Measurements from ENCODE around the gene IFITM1.
"Not testable (repeated sequence)": the region's sequence is repeated elsewhere in the genome, so short reads cannot be mapped to it uniquely, and the experiment has no call there.

The IFITM1 gene

GRCh38 chr11:309979-310572 is 3.8 kb upstream of the IFITM1 start:
- not testable (repeated sequence) for DNase-seq

DNA sequence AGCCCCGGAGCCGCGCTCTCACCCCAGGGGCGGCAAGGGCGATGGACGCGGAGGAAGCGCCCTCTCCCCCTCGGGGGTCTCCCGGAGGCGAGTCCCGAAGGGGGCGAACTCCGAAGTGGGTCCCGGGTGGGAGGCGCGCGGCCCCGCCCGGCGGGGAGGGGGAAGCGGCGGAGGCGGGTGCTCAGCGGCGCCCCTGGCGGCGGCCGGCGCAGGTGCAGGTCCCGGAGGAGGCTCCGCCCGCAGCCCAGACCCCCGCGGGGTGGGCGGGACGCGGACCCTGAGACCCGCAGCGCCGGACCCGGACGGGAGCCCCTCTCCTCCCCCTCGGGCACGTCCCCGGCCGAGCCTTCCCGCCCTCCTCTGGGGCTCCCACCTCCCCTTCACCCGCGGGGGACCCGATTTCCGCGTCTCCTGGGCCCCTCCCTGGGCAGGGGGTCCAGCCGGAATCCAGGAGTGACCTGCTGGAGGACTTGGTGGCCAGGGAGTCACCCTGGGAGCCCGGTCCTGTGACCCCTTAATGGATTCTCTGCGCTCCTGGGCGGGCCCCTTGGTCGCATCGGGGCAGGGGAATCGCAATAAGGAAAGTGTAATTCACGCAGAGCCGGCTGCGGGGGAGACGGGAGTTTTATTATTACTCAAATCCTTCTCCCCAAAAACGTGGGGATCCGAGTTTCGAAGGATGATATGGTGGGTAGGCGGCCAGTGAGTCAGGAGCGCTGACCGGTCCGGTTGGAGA is 2.7 kb upstream of the IFITM1 start:
- DNase-seq: not testable (repeated sequence)

DNA sequence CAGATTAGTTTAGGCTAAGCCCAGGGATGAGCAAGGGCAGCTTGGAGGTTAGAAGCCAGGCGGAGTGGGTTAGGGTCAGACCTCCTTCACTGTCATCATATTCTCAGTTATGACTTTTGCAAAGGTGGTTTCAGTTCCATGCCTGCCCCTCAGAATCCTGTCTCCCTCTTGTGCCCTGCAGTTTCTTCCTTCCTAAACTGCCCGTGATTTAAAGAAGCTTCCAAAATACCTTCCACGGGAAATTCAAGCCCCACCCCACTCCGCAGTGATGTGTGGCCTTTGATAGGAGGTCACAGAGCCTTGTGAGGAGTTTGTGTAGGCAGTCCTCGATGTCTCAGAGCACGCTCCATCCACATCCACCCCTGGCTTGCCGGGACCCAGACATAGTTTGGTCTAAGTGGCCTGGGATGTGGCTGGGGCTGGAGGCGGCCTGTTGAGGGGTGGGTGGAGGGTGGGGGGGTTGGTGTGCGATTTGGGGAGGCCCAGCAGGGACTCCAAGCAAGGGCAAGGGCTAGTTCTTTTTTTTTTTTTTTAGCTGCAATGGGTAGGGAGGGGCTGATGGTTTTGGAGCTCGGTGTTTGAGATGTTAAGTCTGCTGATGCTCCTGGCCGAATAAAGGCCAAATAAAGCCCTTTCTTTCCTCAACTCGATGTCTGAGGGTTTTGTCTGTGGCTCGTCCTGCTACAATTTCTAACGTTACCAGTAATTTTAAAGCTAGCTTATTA is 1.6 kb upstream of the IFITM1 start:
- DNase-seq: peak; percentile 44

- no peak for DNase-seq
Measured at GRCh38 chr11:313304-313786, 495 bp upstream of the IFITM1 start.

GRCh38 chr11:314554-314875 is 675 bp downstream of the IFITM1 start:
- DNase-seq: not testable (repeated sequence)

DNA sequence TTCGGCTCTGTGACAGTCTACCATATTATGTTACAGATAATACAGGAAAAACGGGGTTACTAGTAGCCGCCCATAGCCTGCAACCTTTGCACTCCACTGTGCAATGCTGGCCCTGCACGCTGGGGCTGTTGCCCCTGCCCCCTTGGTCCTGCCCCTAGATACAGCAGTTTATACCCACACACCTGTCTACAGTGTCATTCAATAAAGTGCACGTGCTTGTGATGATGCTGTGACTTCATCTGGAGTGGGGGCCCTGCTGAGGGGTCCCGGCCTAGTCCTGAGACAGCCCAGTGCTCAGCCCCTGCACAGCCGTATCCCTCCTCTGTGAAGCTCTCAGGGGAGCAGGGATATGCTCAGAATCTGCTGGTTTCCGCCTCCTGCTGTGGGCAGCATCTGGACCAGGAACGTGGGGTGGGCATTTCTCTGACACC is 1.2 kb downstream of the IFITM1 start:
- no peak for DNase-seq

- DNase-seq: no peak
Measured at GRCh38 chr11:315516-315994, 1.7 kb downstream of the IFITM1 start.

DNA sequence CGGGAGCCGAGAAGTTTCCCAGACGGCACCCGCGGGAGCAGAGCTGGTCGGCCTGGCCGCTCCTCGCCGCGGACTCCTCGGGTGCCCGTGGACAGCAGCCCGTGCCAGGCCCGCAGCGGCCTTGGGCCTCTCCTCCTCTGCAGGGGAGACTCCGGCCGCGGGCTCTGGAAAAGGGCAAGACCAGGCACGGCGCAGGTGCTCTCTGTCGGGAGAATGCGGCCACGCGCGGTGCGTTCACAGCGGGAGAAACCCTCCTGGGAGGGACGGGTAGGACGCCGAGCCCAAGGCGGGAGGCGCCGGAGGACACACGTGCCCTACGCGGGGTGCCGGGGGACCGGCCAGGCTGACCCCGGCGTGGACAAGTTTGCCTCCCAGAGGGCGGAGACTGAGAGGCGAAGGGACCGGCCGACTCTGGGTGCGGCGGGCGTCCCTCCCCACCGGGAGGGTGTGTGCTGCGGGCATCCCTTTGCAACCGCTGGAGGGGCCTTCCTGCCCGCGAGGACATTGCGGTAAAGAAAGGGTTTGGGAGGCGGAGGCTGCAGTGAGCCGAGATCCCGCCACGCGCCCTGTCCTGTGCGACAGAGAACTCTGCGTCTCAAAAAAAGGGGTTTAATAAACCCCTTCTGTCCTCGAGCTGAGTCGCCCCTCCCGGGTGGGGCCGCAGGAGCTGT is 2.3 kb downstream of the IFITM1 start:
- DNase-seq: peak; percentile 63

DNA sequence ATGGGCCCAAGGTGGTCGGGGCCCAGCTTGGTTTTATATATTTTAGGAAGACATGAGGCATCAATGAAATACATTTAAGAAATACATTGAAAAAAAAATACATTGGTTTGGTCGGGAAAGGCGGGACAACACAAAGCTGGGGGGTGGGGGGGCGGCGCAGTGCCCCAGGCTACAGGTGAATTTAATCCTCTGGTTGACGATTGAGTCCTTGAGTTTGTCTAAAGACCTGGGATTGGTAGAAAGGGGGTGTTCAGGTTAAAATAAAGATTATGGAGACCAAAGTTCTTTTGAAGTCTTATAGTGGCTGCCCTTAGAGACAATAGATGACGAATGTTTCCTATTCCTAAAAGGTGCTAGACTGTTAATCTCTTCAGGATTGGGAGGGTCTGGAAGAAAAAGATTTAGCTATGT is 3.1 kb downstream of the IFITM1 start:
- DNase-seq: peak; percentile 54

GRCh38 chr11:317668-318404 is 4.0 kb downstream of the IFITM1 start:
- DNase-seq: not testable (repeated sequence)

- DNase-seq: not testable (repeated sequence)
Measured at GRCh38 chr11:318405-319120, 4.7 kb downstream of the IFITM1 start.

GRCh38 chr11:319121-319887 is 5.5 kb downstream of the IFITM1 start:
- not testable (repeated sequence) for DNase-seq

GRCh38 chr11:319888-320273 is 6.0 kb downstream of the IFITM1 start:
- not testable (repeated sequence) for DNase-seq

GRCh38 chr11:324156-324555 is 10.3 kb downstream of the IFITM1 start:
- no peak for DNase-seq

- not testable (repeated sequence) for DNase-seq
Measured at GRCh38 chr11:324593-325517, 11.0 kb downstream of the IFITM1 start.

DNA sequence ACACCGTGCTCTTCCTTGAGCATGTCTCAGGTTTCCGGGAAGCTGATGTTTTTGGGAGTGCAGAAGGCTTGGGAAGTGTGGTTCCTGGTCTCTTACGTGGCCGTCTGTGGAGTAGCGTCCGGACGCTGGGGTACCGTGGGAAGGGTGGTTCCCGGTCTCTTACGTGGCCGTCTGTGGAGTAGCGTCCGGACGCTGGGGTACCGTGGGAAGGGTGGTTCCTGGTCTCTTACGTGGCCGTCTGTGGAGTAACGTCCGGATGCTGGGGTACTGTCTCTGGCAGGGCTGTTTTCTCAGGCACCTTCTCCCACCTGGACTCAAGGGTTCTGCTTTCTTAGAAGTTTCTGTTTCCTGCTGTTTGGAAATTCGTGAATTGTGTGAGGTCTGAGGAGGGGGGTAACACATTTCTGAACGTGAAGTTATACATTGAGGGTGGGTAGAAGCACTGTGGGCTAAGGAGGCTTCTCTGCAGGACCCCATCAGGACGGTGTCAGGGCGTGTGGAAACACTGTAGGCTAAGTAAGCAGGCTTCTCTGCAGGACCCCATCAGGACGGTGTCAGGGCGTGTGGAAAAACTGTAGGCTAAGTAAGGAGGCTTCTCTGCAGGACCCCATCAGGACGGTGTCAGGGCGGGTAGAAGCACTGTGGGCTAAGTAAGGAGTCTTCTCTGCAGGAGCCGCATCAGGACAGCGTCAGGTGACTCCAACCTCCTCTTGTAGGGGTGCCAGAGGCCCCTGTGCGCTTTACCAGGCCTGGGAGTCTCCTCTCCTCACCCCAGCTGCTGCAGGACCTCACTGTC is 12.2 kb downstream of the IFITM1 start:
- DNase-seq: no peak

DNA sequence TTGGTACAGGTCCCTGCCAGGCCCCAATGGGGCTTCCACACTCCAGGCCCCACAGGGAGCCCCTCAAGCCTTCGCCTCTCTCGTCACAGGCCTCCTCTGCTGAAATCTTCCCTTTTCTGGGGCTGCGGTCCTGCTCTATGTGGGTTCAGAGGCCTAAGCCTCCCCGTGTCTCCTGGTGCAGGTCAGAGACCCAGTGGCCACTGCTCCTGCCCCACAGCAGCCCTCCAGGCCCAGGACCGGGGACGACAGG is 12.7 kb downstream of the IFITM1 start:
- DNase-seq: no peak

DNA sequence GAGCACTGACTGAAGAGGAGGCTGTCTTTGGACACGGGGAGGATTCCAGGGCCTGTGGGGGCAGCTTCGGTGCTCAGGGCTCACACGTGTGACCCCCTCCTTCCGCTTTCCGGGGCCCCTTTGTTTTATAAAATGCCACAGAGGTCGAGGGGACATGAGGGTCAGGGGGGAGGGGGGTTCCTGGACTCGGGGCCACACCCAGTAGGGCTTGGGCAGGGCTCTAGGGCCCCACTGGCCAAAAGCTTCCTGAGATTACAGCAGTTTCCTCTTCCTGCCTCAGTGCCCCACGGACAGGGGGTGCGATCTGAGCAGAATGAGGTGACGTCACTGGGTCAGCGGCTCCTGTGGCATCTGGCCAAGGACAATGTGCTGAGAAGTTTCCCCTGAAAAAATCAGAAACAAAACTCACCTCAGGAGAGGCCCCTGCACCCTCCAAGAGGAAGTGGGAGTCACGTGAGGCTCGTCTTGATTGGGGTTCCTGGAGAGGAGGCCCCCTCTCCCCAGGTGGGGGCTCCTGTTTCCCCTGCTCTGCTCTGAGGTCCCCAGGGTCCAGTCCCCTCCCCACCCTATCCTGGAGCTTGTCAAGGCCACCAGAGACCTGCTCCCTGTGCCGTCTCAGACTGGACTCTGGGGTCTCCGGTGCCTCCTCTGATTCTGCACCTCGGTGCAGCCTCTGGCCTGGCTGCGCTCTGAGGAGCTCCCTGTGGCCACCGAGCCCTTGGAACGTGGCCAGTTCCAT is 13.2 kb downstream of the IFITM1 start:
- DNase-seq: peak; percentile 84

- no peak for DNase-seq
Measured at GRCh38 chr11:327581-327923, 13.7 kb downstream of the IFITM1 start.

All from CD4-positive, alpha-beta T cell treated with Interleukin-10 for 1 hour (primary cell).